GM19238 (cell line): ENCODE results near the gene MCF2L.

ENCODE experiments used
- DNase-seq: peaks from one replicate; pipeline ENCODE4 v3.0.0; 2011; ENCODE audit warnings: low spot score; ENCODE audit not compliant: insufficient read length

MCF2L gene

DNA sequence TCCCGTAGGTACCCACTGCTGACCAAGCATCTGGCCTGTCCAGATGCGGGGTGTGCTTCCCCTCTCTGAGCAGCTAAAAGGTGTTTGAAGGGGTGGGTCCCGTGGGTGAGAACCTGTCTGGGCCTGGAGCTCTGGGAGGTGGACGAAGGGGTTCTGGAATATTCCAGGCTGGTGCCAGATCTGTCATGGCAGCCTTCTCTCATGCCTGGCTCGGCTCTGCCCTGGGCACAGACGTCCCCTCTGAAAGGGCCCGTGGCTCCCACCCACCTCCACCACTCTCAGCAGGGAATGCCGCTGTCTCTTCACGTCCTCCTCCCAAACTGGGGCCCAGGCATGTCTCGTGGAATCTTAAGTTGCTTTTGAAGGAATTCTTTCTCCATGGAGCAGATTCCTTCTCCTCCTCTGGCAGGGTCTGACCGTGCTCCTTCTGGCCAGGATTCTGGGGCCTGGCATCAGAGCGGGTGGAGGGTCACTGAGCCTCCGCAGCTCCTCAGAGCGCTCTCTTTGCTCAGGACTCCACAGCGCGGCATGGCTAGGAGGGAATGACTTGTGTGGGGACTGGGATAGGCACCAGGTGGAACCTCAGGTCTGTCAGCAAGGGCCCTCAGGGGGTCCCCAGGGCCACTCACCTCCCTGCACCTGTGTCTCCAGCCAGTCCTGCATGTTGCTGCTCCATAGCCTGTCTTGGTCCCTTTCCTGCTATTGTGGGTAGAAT is 5.9 kb upstream of the MCF2L start:
- DNase-seq = no peak

GRCh38 chr13:112963641-112964040 is 5.4 kb upstream of the MCF2L start:
- no peak for DNase-seq

GRCh38 chr13:112964971-112965492 is 4.0 kb upstream of the MCF2L start:
- DNase-seq = no peak

GRCh38 chr13:112965573-112966115 is 3.4 kb upstream of the MCF2L start:
- DNase-seq = no peak

GRCh38 chr13:112966776-112967175 is 2.2 kb upstream of the MCF2L start:
- DNase-seq = no peak

DNA sequence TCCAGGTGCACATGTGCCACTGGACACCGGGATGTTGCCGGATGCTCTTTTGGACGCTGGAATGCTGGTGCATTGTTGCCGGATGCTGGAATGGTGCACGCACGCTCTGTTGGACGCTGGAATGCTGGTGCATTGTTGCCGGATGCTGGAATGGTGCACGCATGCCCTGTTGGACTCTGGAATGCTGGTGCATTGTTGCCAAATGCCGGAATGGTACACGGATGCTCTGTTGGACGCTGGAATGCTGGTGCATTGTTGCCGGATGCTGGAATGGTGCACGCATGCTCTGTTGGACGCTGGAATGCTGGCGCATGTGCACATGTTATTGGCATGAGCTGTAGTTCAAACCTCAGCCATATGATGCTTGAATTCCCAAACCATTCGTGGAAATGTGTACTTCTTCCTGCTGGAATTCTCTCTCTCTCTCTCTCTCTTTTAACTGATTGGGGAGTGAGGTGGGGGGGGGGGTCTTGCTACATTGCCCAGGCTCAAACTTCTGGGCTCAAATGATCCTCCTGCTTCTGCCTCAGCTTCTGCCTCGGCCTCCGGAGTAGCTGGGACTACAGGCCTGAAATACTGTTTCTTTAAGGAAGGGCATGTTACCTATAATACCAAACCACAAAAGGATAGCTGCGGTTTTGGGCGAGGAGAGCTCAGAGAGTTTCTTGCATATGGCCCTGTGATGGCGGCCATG is 1.2 kb upstream of the MCF2L start:
- no peak for DNase-seq

- peak; percentile 40 for DNase-seq
These were observed 569 bp upstream of the MCF2L start for GRCh38 chr13:112968380-112968909.

DNA sequence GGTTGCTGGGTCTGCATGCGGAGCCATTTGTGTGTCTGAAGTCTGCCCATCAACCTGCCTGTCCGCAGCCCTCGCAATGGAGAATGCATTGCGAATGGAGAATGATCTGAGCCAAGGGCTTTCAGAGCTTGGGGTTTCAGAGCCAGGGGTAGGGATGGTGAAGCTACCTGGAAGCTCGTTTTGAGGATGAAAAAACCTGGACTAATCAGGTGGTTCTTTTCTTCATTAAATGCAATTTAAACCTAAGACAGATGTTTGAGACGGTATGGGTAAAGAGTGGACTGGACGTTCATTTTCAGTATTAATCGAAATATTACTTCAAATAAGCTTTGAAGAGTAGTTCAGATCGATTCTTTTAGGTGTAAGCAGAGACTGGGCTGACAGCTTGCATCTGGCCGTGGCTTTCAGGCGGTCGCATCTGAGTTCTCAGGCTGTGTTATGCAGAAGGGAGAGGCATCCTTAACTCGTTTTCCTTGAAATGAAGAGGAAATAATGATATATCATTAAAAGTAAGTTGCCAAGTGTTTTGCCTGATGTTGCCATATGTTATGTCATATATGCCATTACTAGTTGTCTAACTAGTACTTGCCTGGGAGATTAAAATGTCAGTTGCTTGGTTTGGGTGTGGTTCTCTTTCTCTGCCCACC is 801 bp downstream of the MCF2L start:
- DNase-seq = no peak

GRCh38 chr13:112970552-112971287 is 1.7 kb downstream of the MCF2L start:
- no peak for DNase-seq

GRCh38 chr13:112971288-112971643 is 2.3 kb downstream of the MCF2L start:
- DNase-seq = no peak

GRCh38 chr13:112972258-112972657 is 3.2 kb downstream of the MCF2L start:
- DNase-seq = no peak

GRCh38 chr13:112972867-112973576 is 4.0 kb downstream of the MCF2L start:
- no peak for DNase-seq

DNA sequence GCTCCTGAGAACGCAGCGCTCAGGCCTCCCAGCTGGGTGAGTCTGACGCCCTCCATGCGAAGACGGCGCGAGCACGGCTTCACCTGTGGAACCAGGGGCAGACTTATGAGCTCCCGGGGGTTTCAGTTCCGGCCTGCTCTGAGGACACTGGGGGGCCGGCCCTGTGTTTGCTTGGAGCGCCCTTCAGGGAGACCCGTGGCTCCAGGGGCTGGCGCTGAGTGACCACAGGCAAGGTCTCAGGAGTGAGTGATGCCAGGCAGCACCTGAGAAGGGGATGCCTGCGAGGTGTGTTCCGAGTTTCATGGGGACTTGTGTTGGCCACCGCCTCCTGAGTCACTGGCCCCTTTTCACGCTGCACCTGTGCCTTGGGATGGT is 4.5 kb downstream of the MCF2L start:
- no peak for DNase-seq

GRCh38 chr13:112974125-112974524 is 5.1 kb downstream of the MCF2L start:
- DNase-seq = no peak

GRCh38 chr13:112974671-112975070 is 5.7 kb downstream of the MCF2L start:
- DNase-seq = no peak

GRCh38 chr13:112975401-112975939 is 6.5 kb downstream of the MCF2L start:
- DNase-seq = no peak

- DNase-seq = no peak
These were observed 7.5 kb downstream of the MCF2L start for GRCh38 chr13:112976526-112976925.

GRCh38 chr13:112977091-112977490 is 8.1 kb downstream of the MCF2L start:
- no peak for DNase-seq

- no peak for DNase-seq
These were observed 8.5 kb downstream of the MCF2L start for GRCh38 chr13:112977525-112977924.
